Rectal smooth muscle tissue (tissue), 1 donor: ENCODE measurements around the gene DSCAM.
"Not testable (repeated sequence)": the region's sequence is repeated elsewhere in the genome, so short reads cannot be mapped to it uniquely, and the experiment has no call there.

Experiments
- H3K27ac ChIP-seq: one replicate; pipeline ENCODE4 v1.7.0; 2013; ENCODE audit warnings: low read depth, low read length, inconsistent platforms
- H3K27me3 ChIP-seq: one replicate; pipeline ENCODE4 v1.7.0; 2013; ENCODE audit warnings: low read length; ENCODE audit not compliant: control insufficient read depth, insufficient read depth
- H3K36me3 ChIP-seq: one replicate; pipeline ENCODE4 v1.7.0; 2013; ENCODE audit warnings: low read length; ENCODE audit not compliant: control insufficient read depth, insufficient read depth
- H3K4me1 ChIP-seq: one replicate; pipeline ENCODE4 v1.7.0; 2013; ENCODE audit warnings: low read length; ENCODE audit not compliant: control insufficient read depth, insufficient read depth
- H3K4me3 ChIP-seq: one replicate; pipeline ENCODE4 v1.7.0; 2013; ENCODE audit warnings: low read length
- H3K9ac ChIP-seq: one replicate; pipeline ENCODE4 v1.7.0; 2013; ENCODE audit warnings: low read length

DSCAM gene

DNA sequence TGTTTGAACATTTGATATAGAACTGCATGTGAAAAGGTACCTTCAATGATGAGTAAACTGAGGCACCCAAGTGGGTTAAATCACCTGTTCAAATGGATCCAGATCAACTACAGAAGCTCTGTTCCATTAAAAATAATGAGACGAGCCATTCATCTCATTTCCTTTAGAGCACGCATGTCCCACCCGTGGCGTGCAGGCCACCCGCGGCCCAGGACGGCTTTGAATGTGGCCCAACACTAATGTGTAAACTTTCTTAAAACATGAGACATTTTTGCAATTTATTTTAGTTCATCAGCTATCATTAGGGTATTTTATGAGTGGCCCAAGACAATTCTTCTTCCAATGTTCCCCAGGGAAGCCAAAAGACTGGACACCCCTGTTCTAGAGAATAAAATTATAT is 381.6 kb downstream of the DSCAM start:
- Histone ChIP-seq H3K9ac (no peak overlapping the region), H3K27me3 (no peaks in the 10 kb centered on the region), H3K4me1 (no peaks in the 10 kb centered on the region), H3K36me3 (no peaks in the 10 kb centered on the region), H3K27ac (no peak overlapping the region), H3K4me3 (no peak overlapping the region)

GRCh38 chr21:40463176-40463575 is 383.8 kb downstream of the DSCAM start:
- Histone ChIP-seq H3K27ac (no peak overlapping the region), H3K36me3 (no peaks in the 10 kb centered on the region), H3K4me3 (no peak overlapping the region), H3K27me3 (no peaks in the 10 kb centered on the region), H3K9ac (no peak overlapping the region), H3K4me1 (no peaks in the 10 kb centered on the region)

- Histone ChIP-seq H3K36me3 (no peaks in the 10 kb centered on the region), H3K9ac (no peak overlapping the region), H3K4me1 (no peaks in the 10 kb centered on the region), H3K27ac (no peak overlapping the region), H3K4me3 (no peak overlapping the region), H3K27me3 (no peaks in the 10 kb centered on the region)
Observed at GRCh38 chr21:40461008-40461407, 385.9 kb downstream of the DSCAM start.

DNA sequence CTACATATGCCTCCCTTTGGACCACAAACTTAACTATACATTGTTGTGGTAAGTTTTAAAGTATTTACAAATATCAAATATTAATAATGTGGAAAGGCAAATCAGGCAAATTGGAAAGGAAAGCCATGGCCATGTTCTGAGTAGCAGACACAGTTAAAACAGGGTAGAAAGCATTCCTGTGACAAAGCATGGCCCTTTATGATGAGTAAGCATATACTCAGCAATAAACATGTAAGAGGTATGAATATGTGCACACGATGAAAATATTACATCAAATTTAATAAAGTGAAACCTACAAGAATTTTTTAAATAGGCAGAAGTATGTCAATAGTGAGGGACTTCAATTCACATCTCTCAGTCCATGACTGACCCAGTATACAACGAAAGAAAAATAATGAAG is 389.2 kb downstream of the DSCAM start:
- Histone ChIP-seq H3K9ac (no peak overlapping the region), H3K27me3 (no peaks in the 10 kb centered on the region), H3K27ac (no peak overlapping the region), H3K4me3 (no peak overlapping the region), H3K36me3 (no peaks in the 10 kb centered on the region), H3K4me1 (no peaks in the 10 kb centered on the region)

- Histone ChIP-seq H3K36me3 (no peaks in the 10 kb centered on the region), H3K4me1 (no peaks in the 10 kb centered on the region), H3K4me3 (no peak overlapping the region), H3K27ac (no peak overlapping the region), H3K27me3 (no peaks in the 10 kb centered on the region), H3K9ac (no peak overlapping the region)
Observed at GRCh38 chr21:40454057-40454456, 392.9 kb downstream of the DSCAM start.

- no peak overlapping the region for H3K4me3 ChIP-seq
- H3K27me3 ChIP-seq = no peaks in the 10 kb centered on the region
- H3K27ac ChIP-seq = no peak overlapping the region
- no peak overlapping the region for H3K9ac ChIP-seq
- no peaks in the 10 kb centered on the region for H3K36me3 ChIP-seq
- no peaks in the 10 kb centered on the region for H3K4me1 ChIP-seq
Observed at GRCh38 chr21:40453183-40453582, 393.8 kb downstream of the DSCAM start.

- Histone ChIP-seq H3K4me1 (no peaks in the 10 kb centered on the region), H3K27ac (no peak overlapping the region), H3K36me3 (no peaks in the 10 kb centered on the region), H3K4me3 (no peak overlapping the region), H3K9ac (no peak overlapping the region), H3K27me3 (no peaks in the 10 kb centered on the region)
Observed at GRCh38 chr21:40452548-40452947, 394.4 kb downstream of the DSCAM start.

GRCh38 chr21:40447016-40447415 is 399.9 kb downstream of the DSCAM start:
- no peaks in the 10 kb centered on the region for H3K4me1 ChIP-seq
- H3K9ac ChIP-seq = no peak overlapping the region
- H3K27ac ChIP-seq = no peak overlapping the region
- H3K27me3 ChIP-seq = no peaks in the 10 kb centered on the region
- no peak overlapping the region for H3K4me3 ChIP-seq
- H3K36me3 ChIP-seq = no peaks in the 10 kb centered on the region

DNA sequence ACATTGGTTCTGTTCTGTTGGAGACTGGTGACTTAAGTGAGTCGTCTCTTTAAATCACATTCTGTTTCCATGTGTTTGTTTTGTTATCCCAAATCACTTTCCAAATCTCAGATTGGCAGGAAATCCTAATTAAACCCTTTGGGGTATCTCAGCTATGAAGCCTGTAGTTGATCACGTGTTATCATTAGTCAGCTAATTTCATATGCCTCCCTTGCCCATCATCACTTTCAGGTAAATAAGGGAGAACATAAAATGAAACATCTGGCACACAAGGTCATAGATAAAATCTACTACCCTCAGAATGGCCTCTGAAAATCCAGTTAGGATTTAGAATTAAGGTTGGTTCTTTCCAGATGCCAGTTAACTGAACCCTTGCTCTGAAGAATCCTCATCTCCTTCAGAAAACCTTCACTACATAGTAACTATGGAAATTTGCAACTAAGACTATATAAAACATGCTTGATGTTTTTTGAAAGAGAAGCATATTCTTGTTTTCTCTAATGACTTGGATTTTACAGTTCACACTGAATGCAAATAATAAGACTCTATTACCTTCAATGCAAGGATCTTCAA is 401.5 kb downstream of the DSCAM start:
- Histone ChIP-seq H3K27ac (no peak overlapping the region), H3K4me3 (no peak overlapping the region)

GRCh38 chr21:40439581-40439980 is 407.4 kb downstream of the DSCAM start:
- H3K27ac ChIP-seq, H3K36me3 ChIP-seq, H3K9ac ChIP-seq, H3K4me1 ChIP-seq, H3K27me3 ChIP-seq, H3K4me3 ChIP-seq: not testable (repeated sequence)

More for the DNA sequence above, 401.5 kb downstream of the DSCAM start:
- Histone ChIP-seq H3K27me3 (no peaks in the 10 kb centered on the region), H3K36me3 (no peaks in the 10 kb centered on the region), H3K4me1 (no peaks in the 10 kb centered on the region), H3K9ac (no peak overlapping the region)

DNA sequence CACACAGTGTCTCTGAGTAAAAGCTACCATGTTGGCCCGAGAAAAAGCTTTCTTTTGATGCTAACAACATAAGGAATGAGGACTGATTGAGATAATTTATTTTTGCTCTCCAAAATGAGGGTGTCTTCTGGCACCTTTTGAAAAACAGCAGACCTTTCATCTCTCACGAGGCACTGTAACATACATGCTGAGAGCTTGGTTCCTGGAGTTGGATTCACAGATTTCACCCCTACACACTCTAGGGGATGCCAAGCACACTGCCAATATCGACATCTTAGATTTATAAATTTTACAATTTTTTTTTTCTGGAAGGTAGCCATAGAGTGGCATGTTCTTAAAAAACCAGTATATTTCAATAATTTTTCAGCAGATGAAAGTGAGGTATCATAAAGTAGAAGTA is 408.3 kb downstream of the DSCAM start:
- Histone ChIP-seq H3K27ac (no peak overlapping the region), H3K4me1 (no peaks in the 10 kb centered on the region), H3K4me3 (no peak overlapping the region), H3K9ac (no peak overlapping the region), H3K27me3 (no peaks in the 10 kb centered on the region), H3K36me3 (no peaks in the 10 kb centered on the region)

GRCh38 chr21:40436261-40436660 is 410.7 kb downstream of the DSCAM start:
- Histone ChIP-seq H3K4me1 (no peaks in the 10 kb centered on the region), H3K27me3 (no peaks in the 10 kb centered on the region), H3K9ac (no peak overlapping the region), H3K27ac (no peak overlapping the region), H3K36me3 (no peaks in the 10 kb centered on the region), H3K4me3 (no peak overlapping the region)

DNA sequence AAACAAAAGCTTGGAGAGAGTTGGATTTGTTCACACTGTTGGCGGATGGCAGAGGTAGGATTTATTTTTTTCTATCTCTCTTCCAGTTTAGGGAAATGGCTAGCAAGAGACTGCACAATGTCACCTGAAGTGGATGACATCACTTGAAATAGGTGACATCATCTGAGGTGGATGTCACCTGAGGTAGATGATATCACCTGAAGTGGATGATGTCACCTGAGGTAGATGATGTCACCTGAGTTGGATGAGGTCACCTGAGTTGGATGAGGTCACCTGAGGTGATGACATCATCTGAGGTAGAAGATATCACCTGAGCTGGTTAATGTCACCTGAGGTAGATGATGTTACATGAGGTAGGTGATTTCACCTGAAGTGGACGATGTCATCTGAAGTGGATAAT is 413.4 kb downstream of the DSCAM start:
- Histone ChIP-seq H3K27ac (no peak overlapping the region), H3K4me1 (no peaks in the 10 kb centered on the region), H3K4me3 (no peak overlapping the region), H3K36me3 (no peaks in the 10 kb centered on the region), H3K9ac (no peak overlapping the region), H3K27me3 (no peaks in the 10 kb centered on the region)
